H7 (cell line): ENCODE results near the gene PAN2. TPM values are rescaled to one million over a fixed set of nuclear protein-coding genes. Genes with fewer than 3 reads are reported as not detected.
"Not testable (repeated sequence)": the region's sequence is repeated elsewhere in the genome, so short reads cannot be mapped to it uniquely, and the experiment has no call there.

Source experiments
- DNase-seq: peaks from one replicate; pipeline ENCODE4 v3.0.0; 2012
- H3K27me3 ChIP-seq: 2 replicates; pipeline ENCODE4 v1.6.0; 2011; ENCODE audit warnings: mild to moderate bottlenecking, low read length; ENCODE audit not compliant: control insufficient read depth, insufficient read depth
- H3K36me3 ChIP-seq: replicated peaks from 2 replicates; pipeline ENCODE4 v1.5.1; 2011; ENCODE audit warnings: low read length; ENCODE audit not compliant: control insufficient read depth, insufficient read depth
- H3K4me3 ChIP-seq: 2 replicates; pipeline ENCODE4 v1.5.1; 2011; ENCODE audit warnings: low read depth, mild to moderate bottlenecking, control low read depth, low read length, moderate library complexity; ENCODE audit not compliant: insufficient read depth
- total RNA-seq: library from RNA; depleted of rRNA; stranded (reverse); fragments of >200 nt; shearing (Covaris generic); gene quantifications from 2 replicates; pipeline ENCODE4 v1.2.3, GENCODE V29; 2014

Gene PAN2
- total RNA-seq, 1 experiment from 2014 or later: 38.6 TPM

GRCh38 chr12:56358836-56359532 is 25.2 kb upstream of the PAN2 start:
- H3K36me3 ChIP-seq: peaks cover 20% of the 10 kb centered on the region
- DNase-seq: no peak
- no peaks in the 10 kb centered on the region for H3K27me3 ChIP-seq
- H3K4me3 ChIP-seq: peak overlapping the region; percentile 93

DNA sequence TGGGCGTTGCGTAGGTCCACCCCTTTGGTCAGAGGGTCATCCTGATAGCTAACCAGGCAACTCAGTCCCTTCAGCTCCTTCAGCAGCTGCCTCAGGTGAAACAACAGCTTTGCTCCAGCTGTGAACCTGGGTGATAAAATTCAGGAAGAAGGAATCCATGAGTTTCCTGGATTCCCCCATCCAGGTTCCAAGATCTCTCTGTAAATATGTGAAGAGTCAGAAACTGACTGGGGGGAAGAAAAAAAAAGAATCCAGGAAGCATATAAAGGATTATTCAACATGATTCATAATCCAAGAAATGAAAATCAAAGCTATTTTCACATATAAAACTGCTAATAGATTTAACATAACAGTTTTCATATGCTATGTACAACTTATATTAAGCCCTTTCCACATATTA is 17.5 kb upstream of the PAN2 start:
- no peak overlapping the region for H3K4me3 ChIP-seq
- H3K27me3 ChIP-seq: no peaks in the 10 kb centered on the region
- H3K36me3 ChIP-seq: peaks cover 50% of the 10 kb centered on the region
- no peak for DNase-seq

- no peak for DNase-seq
- Histone ChIP-seq H3K36me3 (peaks cover 47% of the 10 kb centered on the region), H3K27me3 (no peaks in the 10 kb centered on the region), H3K4me3 (no peak overlapping the region)
Measured at GRCh38 chr12:56350662-56351061, 16.9 kb upstream of the PAN2 start.

DNA sequence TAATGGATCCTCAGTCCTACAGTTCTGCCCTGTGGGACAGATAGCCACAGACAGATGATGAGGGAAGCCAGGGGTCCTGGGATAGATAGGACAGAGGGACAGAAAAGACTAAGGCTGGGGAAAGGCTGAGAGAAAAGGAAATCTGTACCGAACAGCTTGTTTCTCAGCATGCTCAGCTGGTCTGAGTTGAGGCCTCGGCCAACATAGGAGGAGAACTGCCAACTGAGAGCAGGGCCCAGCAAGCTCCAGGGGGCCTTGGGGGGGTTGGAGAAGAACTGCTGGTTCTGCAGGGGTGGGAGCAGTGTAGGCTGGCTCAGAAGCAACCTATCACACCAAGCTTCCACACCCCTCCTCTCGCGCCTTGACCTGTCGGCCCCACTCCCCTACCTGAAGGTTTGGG is 15.0 kb upstream of the PAN2 start:
- no peaks in the 10 kb centered on the region for H3K27me3 ChIP-seq
- no peak overlapping the region for H3K4me3 ChIP-seq
- H3K36me3 ChIP-seq: peaks cover 35% of the 10 kb centered on the region
- no peak for DNase-seq

DNA sequence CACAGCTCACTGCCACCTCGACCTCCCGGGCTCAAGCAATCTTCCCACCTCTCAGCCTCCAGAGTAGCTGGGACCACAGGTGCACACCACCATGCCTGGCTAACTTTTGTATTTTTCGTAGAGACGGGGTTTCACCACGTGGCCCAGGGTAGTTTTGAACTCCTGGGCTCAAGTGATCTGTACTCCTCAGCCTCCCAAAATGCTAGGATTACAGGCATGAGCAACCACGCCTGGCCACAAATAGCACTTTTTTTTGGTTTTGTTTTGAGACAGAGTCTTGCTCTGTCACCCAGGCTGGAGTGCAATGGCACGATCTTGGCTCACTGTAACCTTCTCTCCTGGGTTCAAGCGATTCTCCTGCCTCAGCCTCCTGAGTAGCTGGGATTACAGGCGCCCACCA is 13.5 kb upstream of the PAN2 start:
- H3K27me3 ChIP-seq, H3K4me3 ChIP-seq, DNase-seq: not testable (repeated sequence)
- peaks cover 44% of the 10 kb centered on the region for H3K36me3 ChIP-seq

DNA sequence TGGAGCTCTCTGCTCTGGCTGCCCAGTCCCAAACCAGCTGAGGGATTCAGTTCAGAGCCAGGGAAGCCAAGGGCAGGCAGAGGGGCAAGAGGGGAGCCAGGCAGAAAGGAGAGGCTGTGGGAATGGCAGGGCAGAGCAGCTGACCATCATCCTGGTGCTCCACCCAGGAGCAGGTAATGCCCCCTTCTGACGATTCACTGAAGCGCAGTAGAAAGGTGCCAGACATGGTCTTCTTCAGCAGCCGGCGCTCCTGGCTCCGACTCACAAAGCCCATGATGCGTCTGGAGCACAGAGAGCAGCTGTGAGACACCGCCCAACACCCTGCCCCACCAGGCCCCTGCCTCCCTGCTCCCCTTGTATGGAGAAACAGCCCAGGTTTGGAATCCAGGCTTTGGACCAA is 12.9 kb upstream of the PAN2 start:
- peak; percentile 39 for DNase-seq
- no peak overlapping the region for H3K4me3 ChIP-seq
- no peaks in the 10 kb centered on the region for H3K27me3 ChIP-seq
- H3K36me3 ChIP-seq: peaks cover 44% of the 10 kb centered on the region

GRCh38 chr12:56342290-56342689 is 8.5 kb upstream of the PAN2 start:
- not testable (repeated sequence) for H3K4me3 ChIP-seq, H3K27me3 ChIP-seq, DNase-seq
- peaks cover 17% of the 10 kb centered on the region for H3K36me3 ChIP-seq

DNA sequence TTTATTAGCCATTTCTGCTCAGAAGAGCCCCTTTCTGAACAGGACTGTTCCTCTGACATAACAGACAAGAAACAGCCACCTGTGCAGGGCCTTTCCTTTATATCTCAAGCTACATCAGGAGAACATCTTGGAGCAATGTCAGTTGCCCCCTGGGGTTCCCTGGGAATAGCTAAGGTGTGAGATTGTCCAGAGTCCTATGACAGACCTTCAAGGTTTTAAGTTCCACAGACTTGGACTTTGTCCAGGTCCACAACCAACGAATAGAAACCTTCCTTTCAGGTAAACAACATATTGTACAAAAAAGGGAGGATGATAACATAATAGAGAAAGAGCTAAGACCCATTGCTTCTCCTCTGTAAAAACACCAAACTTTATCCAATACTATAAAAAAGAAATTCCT is 7.8 kb upstream of the PAN2 start:
- DNase-seq: no peak
- Histone ChIP-seq H3K4me3 (no peak overlapping the region), H3K27me3 (no peaks in the 10 kb centered on the region), H3K36me3 (peaks cover 16% of the 10 kb centered on the region)

DNA sequence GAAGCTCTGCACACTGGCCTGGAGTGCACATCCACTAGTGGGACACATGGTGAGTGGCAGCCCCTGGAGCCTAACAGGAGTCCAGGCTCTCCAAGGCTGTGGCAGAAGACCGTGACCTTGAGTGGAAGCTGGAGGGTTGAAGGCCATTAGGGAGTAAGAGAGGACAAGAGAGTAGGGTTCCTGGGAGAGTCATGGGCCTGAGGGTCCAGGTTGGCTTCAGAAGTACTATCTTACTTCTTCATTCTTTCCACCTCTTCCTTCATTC is 5.3 kb upstream of the PAN2 start:
- Histone ChIP-seq H3K36me3 (peaks cover 14% of the 10 kb centered on the region), H3K4me3 (no peak overlapping the region), H3K27me3 (no peaks in the 10 kb centered on the region)
- no peak for DNase-seq

GRCh38 chr12:56338308-56339157 is 4.7 kb upstream of the PAN2 start, which contains the start of gene IL23A:
IL23A (plus strand) TSS chr12:56338884; CDS start chr12:56339045, 161 bp downstream.
- Histone ChIP-seq H3K36me3 (peaks cover 9% of the 10 kb centered on the region), H3K27me3 (no peaks in the 10 kb centered on the region), H3K4me3 (no peak within 1 kb of the TSS)
- peak; percentile 74 for DNase-seq

GRCh38 chr12:56337753-56338251 is 4.0 kb upstream of the PAN2 start:
- H3K4me3 ChIP-seq: no peak overlapping the region
- no peak for DNase-seq
- no peaks in the 10 kb centered on the region for H3K27me3 ChIP-seq
- peaks cover 2% of the 10 kb centered on the region; the same call in 1 of the 2 replicates for H3K36me3 ChIP-seq

DNA sequence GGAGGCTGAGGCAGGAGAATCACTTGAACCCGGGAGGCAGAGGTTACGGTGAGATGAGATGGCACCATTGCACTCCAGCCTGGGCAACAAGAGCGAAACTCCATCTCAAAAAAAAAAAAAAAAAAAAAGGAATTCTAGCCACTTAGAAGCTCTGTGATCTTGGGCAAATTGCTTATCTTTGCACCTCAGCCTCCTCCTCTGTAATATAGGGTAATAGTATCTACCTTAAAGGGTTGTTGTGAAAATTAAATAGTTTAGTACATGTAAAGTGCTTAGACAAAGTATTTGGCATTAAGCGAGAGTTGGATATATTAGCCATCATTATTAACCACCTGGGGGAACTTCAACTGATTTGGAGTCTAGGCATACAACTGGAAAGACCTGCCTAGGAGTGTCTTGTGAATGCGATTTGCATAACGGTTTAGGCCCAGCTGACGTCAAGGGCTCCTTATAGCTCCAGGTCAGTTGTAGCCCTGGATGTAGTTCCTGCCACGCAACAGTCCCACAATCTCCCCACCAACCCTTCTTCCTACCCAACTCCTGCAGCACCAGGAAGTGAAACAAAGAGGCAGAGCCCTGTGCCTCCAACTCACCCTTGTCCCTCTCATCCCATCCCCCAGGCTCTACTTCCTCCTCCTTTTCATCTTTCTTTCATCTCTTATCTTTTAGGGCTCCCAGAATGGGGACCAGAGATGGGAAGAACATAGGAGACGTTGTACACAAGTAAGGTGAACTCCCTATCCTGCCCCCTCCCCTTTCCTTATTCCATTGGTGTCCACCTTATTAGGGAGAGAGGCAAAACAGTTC is 2.8 kb upstream of the PAN2 start:
- H3K36me3 ChIP-seq: no peaks in the 10 kb centered on the region
- DNase-seq: no peak
- H3K4me3 ChIP-seq: no peak overlapping the region
- H3K27me3 ChIP-seq: no peaks in the 10 kb centered on the region

DNA sequence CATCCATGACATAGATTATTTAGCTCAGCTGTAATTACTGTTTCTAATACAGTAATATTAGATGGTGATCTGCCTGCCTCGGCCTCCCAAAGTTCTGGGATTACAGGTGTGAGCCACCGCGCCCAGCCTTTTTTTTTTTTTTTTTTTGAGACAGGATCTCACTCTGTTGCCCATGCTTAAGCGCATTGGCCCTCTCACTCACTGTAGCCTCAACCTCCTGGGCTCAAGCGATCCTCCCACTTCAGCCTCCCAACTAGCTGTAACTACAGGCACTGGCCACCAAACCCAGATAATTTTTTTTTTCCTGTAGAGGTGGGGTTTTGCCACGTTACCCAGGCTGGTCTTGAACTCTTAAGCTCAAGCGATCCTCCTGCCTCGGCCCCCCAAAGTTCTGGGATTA is 1.7 kb upstream of the PAN2 start:
- H3K4me3 ChIP-seq, DNase-seq, H3K27me3 ChIP-seq, H3K36me3 ChIP-seq: not testable (repeated sequence)

GRCh38 chr12:56334490-56334793 is 642 bp upstream of the PAN2 start:
- Histone ChIP-seq H3K27me3 (no peaks in the 10 kb centered on the region), H3K36me3 (no peaks in the 10 kb centered on the region), H3K4me3 (peak overlapping the region; percentile 60)
- DNase-seq: no peak
